Measurements from ENCODE around the gene LYSMD4.

DNA sequence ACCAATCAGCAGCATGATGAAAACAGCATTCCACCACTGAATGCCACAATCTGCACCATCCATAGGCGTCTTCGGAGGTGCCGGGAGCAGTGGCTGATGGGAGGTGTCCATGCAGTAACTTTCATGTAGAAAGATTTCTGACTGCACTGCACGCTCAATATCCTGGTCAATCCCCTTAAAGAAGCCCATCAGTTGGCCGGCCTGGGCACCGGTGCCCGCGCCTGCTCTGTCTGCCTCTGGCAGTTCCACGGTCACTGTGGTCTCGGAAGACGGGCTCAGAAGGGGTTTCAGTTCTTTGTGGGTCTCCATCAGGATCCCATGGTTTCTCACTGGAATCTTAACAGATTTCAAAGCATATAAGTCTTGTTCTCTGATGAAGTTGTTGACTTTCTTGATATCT, 3.9 kb downstream of the LYSMD4 start:
- TF ChIP-seq, protein P1, sequence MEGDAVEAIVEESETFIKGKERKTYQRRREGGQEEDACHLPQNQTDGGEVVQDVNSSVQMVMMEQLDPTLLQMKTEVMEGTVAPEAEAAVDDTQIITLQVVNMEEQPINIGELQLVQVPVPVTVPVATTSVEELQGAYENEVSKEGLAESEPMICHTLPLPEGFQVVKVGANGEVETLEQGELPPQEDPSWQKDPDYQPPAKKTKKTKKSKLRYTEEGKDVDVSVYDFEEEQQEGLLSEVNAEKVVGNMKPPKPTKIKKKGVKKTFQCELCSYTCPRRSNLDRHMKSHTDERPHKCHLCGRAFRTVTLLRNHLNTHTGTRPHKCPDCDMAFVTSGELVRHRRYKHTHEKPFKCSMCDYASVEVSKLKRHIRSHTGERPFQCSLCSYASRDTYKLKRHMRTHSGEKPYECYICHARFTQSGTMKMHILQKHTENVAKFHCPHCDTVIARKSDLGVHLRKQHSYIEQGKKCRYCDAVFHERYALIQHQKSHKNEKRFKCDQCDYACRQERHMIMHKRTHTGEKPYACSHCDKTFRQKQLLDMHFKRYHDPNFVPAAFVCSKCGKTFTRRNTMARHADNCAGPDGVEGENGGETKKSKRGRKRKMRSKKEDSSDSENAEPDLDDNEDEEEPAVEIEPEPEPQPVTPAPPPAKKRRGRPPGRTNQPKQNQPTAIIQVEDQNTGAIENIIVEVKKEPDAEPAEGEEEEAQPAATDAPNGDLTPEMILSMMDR (optimal IDR thresholded peaks at IDR 0.05 in 1 of 3, IDR thresholded peaks at IDR 0.05 in 1 of 3, conservative IDR thresholded peaks at IDR 0.05 in 1 of 3; ENCODE audit: extremely low read depth in 1 of 3, insufficient read depth in 2 of 3, low read length in 3 of 3) = no peak
- no peak for TF ChIP-seq EZH2 (IDR thresholded peaks at IDR 0.05; ENCODE audit: low read length)

All from keratinocyte (primary cell).